ENCODE data around the gene ARVCF.

DNA sequence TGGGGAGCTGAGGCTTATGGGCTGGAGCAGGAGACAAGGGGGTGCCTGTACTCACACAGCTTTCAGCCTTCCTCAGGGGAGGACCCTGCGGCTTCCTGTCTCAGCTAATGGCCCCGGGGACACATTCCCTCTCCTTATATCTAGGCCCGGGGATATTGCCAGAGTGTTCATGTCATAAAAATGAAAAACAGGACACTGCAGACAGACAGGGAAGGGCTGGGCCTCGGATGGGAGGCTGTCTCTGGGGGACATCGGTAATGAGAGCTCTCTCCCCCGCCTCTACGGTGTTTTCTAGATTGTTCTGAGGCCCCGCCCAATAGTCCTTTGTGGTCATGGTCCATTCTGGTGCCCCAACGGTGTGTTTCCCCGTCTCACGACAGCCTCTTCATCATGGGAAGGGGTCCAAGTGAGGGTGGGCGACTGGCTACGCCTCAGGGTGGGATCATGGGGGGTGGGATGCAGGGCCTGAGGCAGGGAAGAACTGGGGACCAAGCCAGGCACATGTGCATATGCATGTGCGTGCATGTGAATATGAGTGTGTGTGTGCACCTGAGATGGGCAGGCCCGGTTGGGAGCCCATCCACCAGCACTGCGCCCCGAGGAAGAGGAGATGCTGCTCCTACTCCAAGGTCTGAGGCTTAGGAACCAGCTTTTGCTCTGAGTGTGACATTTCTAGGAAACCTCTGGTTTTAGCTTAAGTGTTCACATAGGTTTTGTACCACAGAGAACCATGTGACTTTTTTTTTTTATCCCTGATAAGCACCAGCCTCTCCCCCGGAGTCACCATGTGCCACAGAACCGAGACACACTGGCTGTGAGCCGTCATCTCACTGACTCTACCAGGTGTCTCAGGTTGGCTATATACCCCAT lies 5.3 kb downstream of the ARVCF start:
- TF ChIP-seq, protein P1, sequence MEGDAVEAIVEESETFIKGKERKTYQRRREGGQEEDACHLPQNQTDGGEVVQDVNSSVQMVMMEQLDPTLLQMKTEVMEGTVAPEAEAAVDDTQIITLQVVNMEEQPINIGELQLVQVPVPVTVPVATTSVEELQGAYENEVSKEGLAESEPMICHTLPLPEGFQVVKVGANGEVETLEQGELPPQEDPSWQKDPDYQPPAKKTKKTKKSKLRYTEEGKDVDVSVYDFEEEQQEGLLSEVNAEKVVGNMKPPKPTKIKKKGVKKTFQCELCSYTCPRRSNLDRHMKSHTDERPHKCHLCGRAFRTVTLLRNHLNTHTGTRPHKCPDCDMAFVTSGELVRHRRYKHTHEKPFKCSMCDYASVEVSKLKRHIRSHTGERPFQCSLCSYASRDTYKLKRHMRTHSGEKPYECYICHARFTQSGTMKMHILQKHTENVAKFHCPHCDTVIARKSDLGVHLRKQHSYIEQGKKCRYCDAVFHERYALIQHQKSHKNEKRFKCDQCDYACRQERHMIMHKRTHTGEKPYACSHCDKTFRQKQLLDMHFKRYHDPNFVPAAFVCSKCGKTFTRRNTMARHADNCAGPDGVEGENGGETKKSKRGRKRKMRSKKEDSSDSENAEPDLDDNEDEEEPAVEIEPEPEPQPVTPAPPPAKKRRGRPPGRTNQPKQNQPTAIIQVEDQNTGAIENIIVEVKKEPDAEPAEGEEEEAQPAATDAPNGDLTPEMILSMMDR (IDR thresholded peaks at IDR 0.05), result no peak
- no peak for TF ChIP-seq POLR2A (IDR thresholded peaks at IDR 0.05)
- TF ChIP-seq EP300 (IDR thresholded peaks at IDR 0.05), result no peak
